Iris pigment epithelial cell (primary cell): ENCODE results near the gene MYH9.
"Not testable (repeated sequence)": the region's sequence is repeated elsewhere in the genome, so short reads cannot be mapped to it uniquely, and the experiment has no call there.

Experiments used
- DNase-seq: peaks from one replicate; pipeline ENCODE4 v3.0.0-alpha.2; 2011; ENCODE audit warnings: low read depth

The MYH9 gene

GRCh38 chr22:36291831-36292740, 95.7 kb downstream of the MYH9 start:
- DNase-seq, result no peak

- not testable (repeated sequence) for DNase-seq
Observed at GRCh38 chr22:36290391-36291075, 97.2 kb downstream of the MYH9 start.

- DNase-seq, result not testable (repeated sequence)
Observed at GRCh38 chr22:36289948-36290371, 97.8 kb downstream of the MYH9 start.

- no peak for DNase-seq
Observed at GRCh38 chr22:36289406-36289870, 98.3 kb downstream of the MYH9 start.

- DNase-seq, result no peak
Observed at GRCh38 chr22:36288571-36289405, 99.0 kb downstream of the MYH9 start.

GRCh38 chr22:36287881-36288515, 99.8 kb downstream of the MYH9 start:
- no peak for DNase-seq

- peak; percentile 75 for DNase-seq
Observed at GRCh38 chr22:36286096-36286957, 101.4 kb downstream of the MYH9 start.

GRCh38 chr22:36285545-36285944, 102.2 kb downstream of the MYH9 start:
- no peak for DNase-seq

- no peak for DNase-seq
Observed at GRCh38 chr22:36285017-36285416, 102.8 kb downstream of the MYH9 start.

- no peak for DNase-seq
Observed at GRCh38 chr22:36284171-36284571, 103.6 kb downstream of the MYH9 start.

- no peak for DNase-seq
Observed at GRCh38 chr22:36282328-36282831, 105.4 kb downstream of the MYH9 start.

- no peak for DNase-seq
Observed at GRCh38 chr22:36281781-36282327, 105.9 kb downstream of the MYH9 start.

GRCh38 chr22:36280379-36280778, 107.4 kb downstream of the MYH9 start:
- no peak for DNase-seq

GRCh38 chr22:36279219-36279666, 108.5 kb downstream of the MYH9 start:
- peak; percentile 51 for DNase-seq

GRCh38 chr22:36277482-36278291, 110.1 kb downstream of the MYH9 start:
- DNase-seq, result peak; percentile 59

- DNase-seq, result no peak
Observed at GRCh38 chr22:36274531-36274930, 113.2 kb downstream of the MYH9 start.

GRCh38 chr22:36271951-36272350, 115.8 kb downstream of the MYH9 start:
- not testable (repeated sequence) for DNase-seq

- not testable (repeated sequence) for DNase-seq
Observed at GRCh38 chr22:36271231-36271630, 116.5 kb downstream of the MYH9 start.

- no peak for DNase-seq
Observed at GRCh38 chr22:36267896-36268485, 119.8 kb downstream of the MYH9 start.
